Epithelial cell of proximal tubule (primary cell): ENCODE results near the gene TCP11. TPM values are rescaled to one million over a fixed set of nuclear protein-coding genes. Genes with fewer than 3 reads are reported as not detected.

Experiments
- DNase-seq: peaks from one replicate; pipeline ENCODE4 v3.0.0-alpha.2; 2011; ENCODE audit warnings: low read depth
- H3K4me3 ChIP-seq: 2 replicates; pipeline ENCODE4 v1.5.1; 2011; ENCODE audit warnings: low read depth, mild to moderate bottlenecking, low read length
- CTCF ChIP-seq: conservative IDR thresholded peaks from 2 replicates; pipeline ENCODE4 v1.5.1; 2012; ENCODE audit warnings: low read depth, mild to moderate bottlenecking, low read length
- total RNA-seq: library from RNA; depleted of rRNA; stranded (reverse); fragments of >200 nt; gene quantifications from 2 replicates; pipeline ENCODE4 v1.2.3, GENCODE V29; 2015

TCP11 gene
- total RNA-seq: 0.29 TPM in 1 of 2 replicates, not detected in the other

- TF ChIP-seq CTCF: no peak
- no peak for DNase-seq
- H3K4me3 ChIP-seq: peak within 1 kb of the TSS; percentile 19
Observed at GRCh38 chr6:35141007-35141655, at the start of gene TCP11. Gene TCP11 (minus strand): TSS chr6:35141339. CDS start chr6:35140870, 469 bp downstream.

GRCh38 chr6:35190306-35190705, 49.2 kb upstream of the TCP11 start:
- no peak for DNase-seq
- no peak for TF ChIP-seq CTCF
- H3K4me3 ChIP-seq: no peak overlapping the region

GRCh38 chr6:35188886-35189285, 47.7 kb upstream of the TCP11 start:
- no peak for TF ChIP-seq CTCF
- DNase-seq: no peak
- no peak overlapping the region for H3K4me3 ChIP-seq

- no peak for DNase-seq
- no peak for TF ChIP-seq CTCF
- no peak overlapping the region for H3K4me3 ChIP-seq
Observed at GRCh38 chr6:35186571-35186970, 45.4 kb upstream of the TCP11 start.

- no peak for DNase-seq
- TF ChIP-seq CTCF: no peak
- H3K4me3 ChIP-seq: no peak overlapping the region
Observed at GRCh38 chr6:35185971-35186370, 44.8 kb upstream of the TCP11 start.

GRCh38 chr6:35185302-35185681, 44.2 kb upstream of the TCP11 start:
- no peak overlapping the region for H3K4me3 ChIP-seq
- no peak for TF ChIP-seq CTCF
- DNase-seq: no peak
